Tibial nerve (tissue), 4 donors: Measurements from ENCODE around the gene ZBTB2. TPM values are rescaled to one million over a fixed set of nuclear protein-coding genes. Genes with fewer than 3 reads are reported as not detected.

ENCODE experiments used
- DNase-seq, 2 donors: peaks; one replicate each; pipeline ENCODE4 v3.0.0-alpha.2; 2019; ENCODE audit warnings: low spot score in 2 of 2
- H3K27ac ChIP-seq, 4 donors: fragments of 200-600 bp; sonication (generic) in 3 of 4; one replicate each; pipeline ENCODE4 v1.5.1; 2017 to 2019; ENCODE audit warnings: mild to moderate bottlenecking in 1 of 4
- H3K27me3 ChIP-seq, 2 donors: fragments of 200-600 bp; sonication (generic) in 1 of 2; one replicate each; pipeline versions ENCODE4 v1.5.1 to v1.6.0; 2017 to 2019
- H3K36me3 ChIP-seq, 3 donors: fragments of 200-600 bp; sonication (generic); one replicate each; pipeline ENCODE4 v1.5.1; 2018 to 2019
- H3K4me1 ChIP-seq, 4 donors: fragments of 200-600 bp; sonication (generic) in 3 of 4; one replicate each; pipeline ENCODE4 v1.5.1; 2017 to 2019
- H3K4me3 ChIP-seq, 4 donors: fragments of 200-600 bp; sonication (generic) in 3 of 4; one replicate each; pipeline ENCODE4 v1.5.1; 2017 to 2019; ENCODE audit warnings: mild to moderate bottlenecking in 1 of 4, moderate library complexity in 1 of 4
- H3K9me3 ChIP-seq, 4 donors: fragments of 200-600 bp; sonication (generic) in 3 of 4; one replicate each; pipeline ENCODE4 v1.5.1; 2017 to 2019
- CTCF ChIP-seq, 5 experiments: fragments of 200-600 bp in 3 of 5; fragments of 450-650 bp in 2 of 5; sonication (generic) in 3 of 5; IDR thresholded peaks; one replicate each; pipeline ENCODE4 v1.5.1; 2016 to 2019; ENCODE audit warnings: antibody characterized with exemption in 5 of 5, mild to moderate bottlenecking in 3 of 5, moderate library complexity in 2 of 5
- EP300 ChIP-seq, 2 donors: sonication (generic); formaldehyde crosslinking; IDR thresholded peaks; one replicate each; pipeline ENCODE4 v1.6.1; 2017; ENCODE audit warnings: antibody characterized with exemption in 2 of 2, mild to moderate bottlenecking in 1 of 2
- POLR2A ChIP-seq, 2 donors: fragments of 450-650 bp; IDR thresholded peaks; one replicate each; pipeline ENCODE4 v1.6.1; 2017; ENCODE audit warnings: antibody characterized with exemption in 2 of 2, mild to moderate bottlenecking in 2 of 2, moderate library complexity in 2 of 2
- WGBS, 2 donors: methylation state at CpG; one replicate each; pipeline ENCODE4 v1.1.5; 2018; 5-methylcytosine and 5-hydroxymethylcytosine counted together
- total RNA-seq, 4 donors: library from RNA; depleted of rRNA; stranded (reverse); fragments of >200 nt; gene quantifications; one replicate each; pipeline ENCODE4 v1.1.0, GENCODE V29; 2016

Gene ZBTB2
- total RNA-seq, 4 donors from 2014 or later, result 5.7 to 13.8 (median 10.2) TPM

- Histone ChIP-seq H3K27me3 (no peaks in the 10 kb centered on the region), H3K4me3 (no peak overlapping the region), H3K36me3 (peaks cover 0 to 68% (median 0%) of the 10 kb centered on the region in 3 donors), H3K27ac (no peak overlapping the region), H3K4me1 (no peaks in the 10 kb centered on the region), H3K9me3 (no peaks in the 10 kb centered on the region)
- TF ChIP-seq CTCF (IDR thresholded peaks at IDR 0.05), result no peak
- no peak for TF ChIP-seq EP300 (IDR thresholded peaks at IDR 0.05)
- TF ChIP-seq POLR2A (IDR thresholded peaks at IDR 0.05), result no peak
- DNase-seq, result no peak
- 84 to 90% methylated on average over 3 of the region's 3 CpGs for WGBS, 2 donors
These were observed 39.5 kb upstream of the ZBTB2 start for GRCh38 chr6:151430886-151431285.

- Histone ChIP-seq H3K9me3 (no peaks in the 10 kb centered on the region), H3K27ac (no peak overlapping the region), H3K27me3 (no peaks in the 10 kb centered on the region), H3K4me1 (no peaks in the 10 kb centered on the region), H3K36me3 (peaks cover 0 to 88% (median 0%) of the 10 kb centered on the region in 3 donors), H3K4me3 (no peak overlapping the region)
- no peak for DNase-seq
- WGBS, 2 donors, result 78 to 94% methylated on average over 4 of the region's 4 CpGs
- TF ChIP-seq EP300 (IDR thresholded peaks at IDR 0.05), result no peak
- no peak for TF ChIP-seq CTCF (IDR thresholded peaks at IDR 0.05)
- TF ChIP-seq POLR2A (IDR thresholded peaks at IDR 0.05), result no peak
These were observed 36.9 kb upstream of the ZBTB2 start for GRCh38 chr6:151428093-151428735.

GRCh38 chr6:151425561-151425960, 34.2 kb upstream of the ZBTB2 start:
- WGBS, 2 donors, result 94 to 98% methylated on average over 4 of the region's 4 CpGs
- H3K27me3 ChIP-seq, result no peaks in the 10 kb centered on the region
- no peaks in the 10 kb centered on the region for H3K9me3 ChIP-seq
- peaks cover 0 to 64% (median 0%) of the 10 kb centered on the region in 3 donors for H3K36me3 ChIP-seq
- no peaks in the 10 kb centered on the region for H3K4me1 ChIP-seq
- no peak for TF ChIP-seq POLR2A (IDR thresholded peaks at IDR 0.05)
- no peak for TF ChIP-seq EP300 (IDR thresholded peaks at IDR 0.05)
- TF ChIP-seq CTCF (IDR thresholded peaks at IDR 0.05), result no peak
- H3K27ac ChIP-seq, result no peak overlapping the region
- no peak overlapping the region for H3K4me3 ChIP-seq
- DNase-seq, result no peak

- Histone ChIP-seq H3K27me3 (no peaks in the 10 kb centered on the region), H3K36me3 (peaks cover 0 to 62% (median 0%) of the 10 kb centered on the region in 3 donors), H3K4me3 (no peak overlapping the region), H3K9me3 (no peaks in the 10 kb centered on the region), H3K4me1 (no peaks in the 10 kb centered on the region), H3K27ac (no peak overlapping the region)
- TF ChIP-seq POLR2A (IDR thresholded peaks at IDR 0.05) (no peak), CTCF (IDR thresholded peaks at IDR 0.05) (no peak), EP300 (IDR thresholded peaks at IDR 0.05) (no peak)
- 80 to 82% methylated on average over 4 of the region's 4 CpGs for whole genome bisulfite sequencing, 2 donors
- DNase-seq, result no peak
These were observed 31.6 kb upstream of the ZBTB2 start for GRCh38 chr6:151422981-151423380.

GRCh38 chr6:151417477-151417876, 26.1 kb upstream of the ZBTB2 start:
- Histone ChIP-seq H3K9me3 (no peaks in the 10 kb centered on the region), H3K4me3 (no peak overlapping the region), H3K36me3 (peaks cover 0 to 78% (median 0%) of the 10 kb centered on the region in 3 donors), H3K27me3 (no peaks in the 10 kb centered on the region), H3K27ac (no peak overlapping the region), H3K4me1 (no peaks in the 10 kb centered on the region)
- DNase-seq, result no peak
- TF ChIP-seq EP300 (IDR thresholded peaks at IDR 0.05), result no peak
- no peak for TF ChIP-seq POLR2A (IDR thresholded peaks at IDR 0.05)
- TF ChIP-seq CTCF (IDR thresholded peaks at IDR 0.05), result no peak
- 72 to 100% methylated on average over 1 of the region's 1 CpG for WGBS, 2 donors
